MV-4-11 (cell line): ENCODE results near the gene OR8J1.
"Not testable (repeated sequence)": the region's sequence is repeated elsewhere in the genome, so short reads cannot be mapped to it uniquely, and the experiment has no call there.

ENCODE experiments used
- DNase-seq: peaks from one replicate; lab custom pipeline; 2025; lab: John Stamatoyannopoulos, UW

The OR8J1 gene

GRCh38 chr11:56353991-56354390, at the start of gene OR8J1:
Gene OR8J1 (plus strand): TSS chr11:56354291. CDS start chr11:56360247, 5,956 bp downstream.
- no peak for DNase-seq

GRCh38 chr11:56307836-56308235, 46.3 kb upstream of the OR8J1 start:
- no peak for DNase-seq

GRCh38 chr11:56314844-56315243, 39.2 kb upstream of the OR8J1 start, which contains the start of gene OR8K3:
Gene OR8K3 (plus strand): TSS chr11:56315144. CDS start chr11:56318307, 3,163 bp downstream.
- DNase-seq = no peak

GRCh38 chr11:56331861-56332491, 22.1 kb upstream of the OR8J1 start:
- DNase-seq = no peak

GRCh38 chr11:56333156-56333555, 20.9 kb upstream of the OR8J1 start:
- DNase-seq = no peak

GRCh38 chr11:56340289-56340688, 13.8 kb upstream of the OR8J1 start:
- DNase-seq = no peak

- no peak for DNase-seq
Observed at GRCh38 chr11:56345739-56346138, 8.4 kb upstream of the OR8J1 start, which contains the start of gene OR8K1. Gene OR8K1 (plus strand): TSS chr11:56346039. CDS start chr11:56346039, 0 bp downstream.

- no peak for DNase-seq
Observed at GRCh38 chr11:56375324-56375723, 21.2 kb downstream of the OR8J1 start, which contains the start of gene OR8U1. Gene OR8U1 (plus strand): TSS chr11:56375624. CDS start chr11:56375624, 0 bp downstream.

- no peak for DNase-seq
Observed at GRCh38 chr11:56380120-56380519, 26.0 kb downstream of the OR8J1 start.

- no peak for DNase-seq
Observed at GRCh38 chr11:56394381-56394780, 40.3 kb downstream of the OR8J1 start.

- no peak for DNase-seq
Observed at GRCh38 chr11:56396047-56396446, 42.0 kb downstream of the OR8J1 start.

GRCh38 chr11:56401858-56402461, 47.9 kb downstream of the OR8J1 start:
- DNase-seq = not testable (repeated sequence)

- DNase-seq = no peak
Observed at GRCh38 chr11:56404393-56404792, 50.3 kb downstream of the OR8J1 start.

- DNase-seq = no peak
Observed at GRCh38 chr11:56410801-56411200, 56.7 kb downstream of the OR8J1 start.
